ENCODE results near the gene FAM83E. TPM values are rescaled to one million over a fixed set of nuclear protein-coding genes. Genes with fewer than 3 reads are reported as not detected.
A peak's percentile ranks its signal among the peaks of the same experiment; 100 is the strongest.

FAM83E gene
- polyA plus RNA-seq, 2 of the 4 experiments (the other 2 are of a cell fraction) = 0.16 to 0.41 TPM

DNA sequence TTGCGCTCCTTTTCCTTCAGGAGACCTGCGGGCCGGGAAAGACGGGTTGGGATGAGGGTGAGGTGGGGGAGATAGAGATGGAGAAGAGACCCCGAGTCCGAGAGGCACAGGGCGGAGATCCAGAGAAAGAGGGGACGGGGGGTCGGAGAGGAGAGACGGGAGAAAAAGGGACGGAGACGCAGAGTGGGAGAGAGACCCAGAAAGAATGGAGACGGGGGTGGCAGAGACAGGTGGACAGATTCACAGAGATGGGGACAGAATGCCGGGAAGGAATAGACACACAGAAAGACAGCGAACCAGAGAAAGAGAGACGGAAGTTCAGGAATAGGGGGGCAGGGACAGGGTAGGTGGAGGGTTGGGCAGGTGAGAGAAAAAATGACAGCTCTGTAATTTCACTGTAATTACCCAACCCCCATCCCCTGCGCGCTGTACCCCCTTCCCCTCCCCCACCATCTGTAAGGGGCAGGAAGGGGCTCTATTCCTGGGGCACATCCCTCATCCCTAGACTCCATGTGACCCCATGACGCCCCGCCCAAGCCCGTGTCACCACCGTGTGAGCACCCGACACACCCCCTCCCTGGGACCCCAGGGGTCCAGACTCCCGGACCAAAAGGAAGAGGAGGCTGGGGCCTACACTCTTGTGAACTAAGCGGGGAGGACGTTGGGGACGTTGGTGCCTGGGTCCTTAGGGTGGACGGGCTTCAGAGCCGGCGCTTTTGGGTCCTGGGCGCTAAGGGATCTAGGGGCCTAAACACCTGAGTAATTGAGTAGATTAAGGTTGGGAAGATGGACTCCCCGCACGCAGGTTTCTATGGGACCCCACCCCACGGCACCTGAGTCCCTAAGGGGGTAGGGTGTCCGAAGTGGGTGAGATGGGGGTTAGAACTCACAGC lies 21.3 kb upstream of the FAM83E start:
- peaks cover 55% of the 10 kb centered on the region for H3K4me1 ChIP-seq
- no peak for FAIRE-seq
- peak overlapping the region; percentile 86 to 92 for H3K27ac ChIP-seq
- H3K4me2 ChIP-seq = peak overlapping the region; percentile 100
- H3K4me3 ChIP-seq = peak overlapping the region; percentile 71
- H3K9me3 ChIP-seq = no peaks in the 10 kb centered on the region
- DNase-seq (ENCODE audit: low read depth in 1 of 2, low spot score in 1 of 2) = no peak
- CTCF ChIA-PET = interaction anchor here (0.8 kb wide), 1 partner anchor 12 kb away, joined by 3 read pairs; no protein-coding TSS in a partner anchor
- TF ChIP-seq CBX8 (IDR thresholded peaks at IDR 0.05) = no peak
- TF ChIP-seq, protein P1, sequence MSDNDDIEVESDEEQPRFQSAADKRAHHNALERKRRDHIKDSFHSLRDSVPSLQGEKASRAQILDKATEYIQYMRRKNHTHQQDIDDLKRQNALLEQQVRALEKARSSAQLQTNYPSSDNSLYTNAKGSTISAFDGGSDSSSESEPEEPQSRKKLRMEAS (IDR thresholded peaks at IDR 0.05) = 0 out of 2 replicates have a peak, but pooled peaks have one; percentile 2
- TF ChIP-seq PHF8 (IDR thresholded peaks at IDR 0.05; ENCODE audit: borderline replicate concordance, low read depth) = peak; percentile 6; the same call in 1 of the 2 replicates
- POLR2A ChIA-PET = interaction anchor here (1.3 to 1.4 kb wide), 2 partner anchors 8 to 17 kb away, joined by 3 to 5 read pairs; partner anchors contain the start of genes RPL18 and SPHK2
- 13% methylated on average over 34 of the region's 35 CpGs for WGBS (ENCODE audit: missing lambda C conversion rate)
- ATAC-seq = no peak

DNA sequence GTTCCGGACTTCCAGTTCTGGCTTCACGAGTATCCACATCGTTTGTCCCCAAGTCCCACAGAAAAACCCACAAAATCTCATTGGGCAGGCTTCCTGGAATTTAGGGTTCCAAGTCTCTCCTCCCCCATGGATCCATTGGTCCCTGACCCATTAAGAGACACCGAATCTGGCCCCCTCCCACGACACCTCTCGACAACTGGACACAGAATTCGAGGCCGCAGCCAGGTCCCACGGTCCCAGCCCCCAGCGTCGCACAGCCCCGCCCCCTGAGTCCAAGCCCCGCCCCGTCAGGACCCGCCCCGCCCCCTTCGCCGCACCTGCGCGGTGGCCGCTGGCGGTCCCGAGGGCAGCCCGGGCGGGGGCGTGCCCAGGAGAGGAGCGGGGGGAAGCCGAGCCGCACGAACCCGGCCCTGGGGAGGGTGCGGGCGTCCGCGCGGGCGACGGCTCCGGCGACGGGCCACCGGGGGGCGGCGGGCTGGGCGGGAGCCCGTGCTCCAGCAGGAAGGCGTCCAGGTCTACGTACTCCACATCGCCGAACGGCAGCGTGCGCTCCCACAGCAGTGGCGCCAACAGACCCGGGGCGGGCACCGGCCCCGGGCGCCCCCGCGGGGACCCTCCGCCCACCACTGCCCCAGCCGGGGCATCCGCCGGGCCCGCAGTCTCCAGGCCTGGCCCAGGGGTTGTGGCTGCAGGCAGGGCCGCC lies 20.5 kb upstream of the FAM83E start:
- ATAC-seq (peak; percentile 5 to 13), FAIRE-seq (no peak), DNase-seq (ENCODE audit: low read depth in 1 of 2, low spot score in 1 of 2) (peak; percentile 73 to 74)
- POLR2A ChIA-PET = interaction anchor here (1.4 to 1.5 kb wide), 3 partner anchors 10 to 16 kb away, joined by 8 to 18 read pairs (median 9); partner anchors contain the start of genes CA11, RPL18 and SPHK2
- peak overlapping the region; percentile 100 for H3K4me2 ChIP-seq
- 6% methylated on average over 9 of the region's 67 CpGs for WGBS (ENCODE audit: missing lambda C conversion rate)
- peaks cover 55% of the 10 kb centered on the region for H3K4me1 ChIP-seq
- no peaks in the 10 kb centered on the region for H3K9me3 ChIP-seq
- CTCF ChIA-PET = interaction anchor here (1.6 kb wide), 1 partner anchor 51 kb away, joined by 3 read pairs; no protein-coding TSS in a partner anchor
- peak overlapping the region; percentile 71 for H3K4me3 ChIP-seq
- peak overlapping the region; percentile 86 to 92 for H3K27ac ChIP-seq
- no peak for TF ChIP-seq RAD21 (conservative IDR thresholded peaks at IDR 0.05 in 1 of 2, IDR thresholded peaks at IDR 0.05 in 1 of 2)
- no peak for TF ChIP-seq FOSL2 (IDR thresholded peaks at IDR 0.05)
- TF ChIP-seq FOSL2 (CRISPR knock-in tag; IDR thresholded peaks at IDR 0.05) = no peak
- TF ChIP-seq RARB (CRISPR knock-in tag; IDR thresholded peaks at IDR 0.05) = no peak
- TF ChIP-seq ZFP36 (IDR thresholded peaks at IDR 0.05; ENCODE audit: borderline replicate concordance, partially characterized antibody) = no peak
- TF ChIP-seq, protein P2, sequence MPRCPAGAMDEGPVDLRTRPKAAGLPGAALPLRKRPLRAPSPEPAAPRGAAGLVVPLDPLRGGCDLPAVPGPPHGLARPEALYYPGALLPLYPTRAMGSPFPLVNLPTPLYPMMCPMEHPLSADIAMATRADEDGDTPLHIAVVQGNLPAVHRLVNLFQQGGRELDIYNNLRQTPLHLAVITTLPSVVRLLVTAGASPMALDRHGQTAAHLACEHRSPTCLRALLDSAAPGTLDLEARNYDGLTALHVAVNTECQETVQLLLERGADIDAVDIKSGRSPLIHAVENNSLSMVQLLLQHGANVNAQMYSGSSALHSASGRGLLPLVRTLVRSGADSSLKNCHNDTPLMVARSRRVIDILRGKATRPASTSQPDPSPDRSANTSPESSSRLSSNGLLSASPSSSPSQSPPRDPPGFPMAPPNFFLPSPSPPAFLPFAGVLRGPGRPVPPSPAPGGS (IDR thresholded peaks at IDR 0.05) = 0 out of 3 replicates have a peak, but pooled peaks have one; percentile 29
- TF ChIP-seq, protein P3, sequence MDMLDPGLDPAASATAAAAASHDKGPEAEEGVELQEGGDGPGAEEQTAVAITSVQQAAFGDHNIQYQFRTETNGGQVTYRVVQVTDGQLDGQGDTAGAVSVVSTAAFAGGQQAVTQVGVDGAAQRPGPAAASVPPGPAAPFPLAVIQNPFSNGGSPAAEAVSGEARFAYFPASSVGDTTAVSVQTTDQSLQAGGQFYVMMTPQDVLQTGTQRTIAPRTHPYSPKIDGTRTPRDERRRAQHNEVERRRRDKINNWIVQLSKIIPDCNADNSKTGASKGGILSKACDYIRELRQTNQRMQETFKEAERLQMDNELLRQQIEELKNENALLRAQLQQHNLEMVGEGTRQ (IDR thresholded peaks at IDR 0.05) = no peak
- no peak for TF ChIP-seq HEYL (CRISPR knock-in tag; IDR thresholded peaks at IDR 0.05)
- TF ChIP-seq EHF (CRISPR knock-in tag; IDR thresholded peaks at IDR 0.05) = no peak
- TF ChIP-seq GATA3 (IDR thresholded peaks at IDR 0.05; ENCODE audit: borderline replicate concordance) = no peak
- TF ChIP-seq, protein P4, sequence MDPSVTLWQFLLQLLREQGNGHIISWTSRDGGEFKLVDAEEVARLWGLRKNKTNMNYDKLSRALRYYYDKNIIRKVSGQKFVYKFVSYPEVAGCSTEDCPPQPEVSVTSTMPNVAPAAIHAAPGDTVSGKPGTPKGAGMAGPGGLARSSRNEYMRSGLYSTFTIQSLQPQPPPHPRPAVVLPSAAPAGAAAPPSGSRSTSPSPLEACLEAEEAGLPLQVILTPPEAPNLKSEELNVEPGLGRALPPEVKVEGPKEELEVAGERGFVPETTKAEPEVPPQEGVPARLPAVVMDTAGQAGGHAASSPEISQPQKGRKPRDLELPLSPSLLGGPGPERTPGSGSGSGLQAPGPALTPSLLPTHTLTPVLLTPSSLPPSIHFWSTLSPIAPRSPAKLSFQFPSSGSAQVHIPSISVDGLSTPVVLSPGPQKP (IDR thresholded peaks at IDR 0.05; ENCODE audit: low read depth, low read length) = no peak
- TF ChIP-seq ZC3H11A (IDR thresholded peaks at IDR 0.05) = no peak
- no peak for TF ChIP-seq POLR2AphosphoS2 (conservative IDR thresholded peaks at IDR 0.05; ENCODE audit: low read length)
- TF ChIP-seq FOXS1 (CRISPR knock-in tag; IDR thresholded peaks at IDR 0.05) = no peak
- TF ChIP-seq, protein P1 (IDR thresholded peaks at IDR 0.05) = 0 out of 2 replicates have a peak, but pooled peaks have one; percentile 30
- TF ChIP-seq CBX8 (IDR thresholded peaks at IDR 0.05) = no peak
- TF ChIP-seq HOXB13 (CRISPR knock-in tag; IDR thresholded peaks at IDR 0.05; ENCODE audit: low read depth) = no peak
- TF ChIP-seq EP300 (IDR thresholded peaks at IDR 0.05) = no peak
- no peak; a peak in 1 of 5 replicates for TF ChIP-seq JUN (IDR thresholded peaks at IDR 0.05)
- TF ChIP-seq TFCP2L1 (CRISPR knock-in tag; IDR thresholded peaks at IDR 0.05) = no peak
- TF ChIP-seq, protein P5, sequence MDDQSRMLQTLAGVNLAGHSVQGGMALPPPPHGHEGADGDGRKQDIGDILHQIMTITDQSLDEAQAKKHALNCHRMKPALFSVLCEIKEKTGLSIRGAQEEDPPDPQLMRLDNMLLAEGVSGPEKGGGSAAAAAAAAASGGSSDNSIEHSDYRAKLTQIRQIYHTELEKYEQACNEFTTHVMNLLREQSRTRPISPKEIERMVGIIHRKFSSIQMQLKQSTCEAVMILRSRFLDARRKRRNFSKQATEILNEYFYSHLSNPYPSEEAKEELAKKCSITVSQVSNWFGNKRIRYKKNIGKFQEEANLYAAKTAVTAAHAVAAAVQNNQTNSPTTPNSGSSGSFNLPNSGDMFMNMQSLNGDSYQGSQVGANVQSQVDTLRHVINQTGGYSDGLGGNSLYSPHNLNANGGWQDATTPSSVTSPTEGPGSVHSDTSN (IDR thresholded peaks at IDR 0.05) = no peak
- TF ChIP-seq BHLHE40 (IDR thresholded peaks at IDR 0.05; ENCODE audit: low read depth, low read length) = no peak
- TF ChIP-seq POLR2A (IDR thresholded peaks at IDR 0.05; ENCODE audit: low read length) = peak; percentile 32
- no peak for TF ChIP-seq KDM5A (IDR thresholded peaks at IDR 0.05)
- TF ChIP-seq HOXA7 (CRISPR knock-in tag; IDR thresholded peaks at IDR 0.05) = no peak
- TF ChIP-seq, protein P6, sequence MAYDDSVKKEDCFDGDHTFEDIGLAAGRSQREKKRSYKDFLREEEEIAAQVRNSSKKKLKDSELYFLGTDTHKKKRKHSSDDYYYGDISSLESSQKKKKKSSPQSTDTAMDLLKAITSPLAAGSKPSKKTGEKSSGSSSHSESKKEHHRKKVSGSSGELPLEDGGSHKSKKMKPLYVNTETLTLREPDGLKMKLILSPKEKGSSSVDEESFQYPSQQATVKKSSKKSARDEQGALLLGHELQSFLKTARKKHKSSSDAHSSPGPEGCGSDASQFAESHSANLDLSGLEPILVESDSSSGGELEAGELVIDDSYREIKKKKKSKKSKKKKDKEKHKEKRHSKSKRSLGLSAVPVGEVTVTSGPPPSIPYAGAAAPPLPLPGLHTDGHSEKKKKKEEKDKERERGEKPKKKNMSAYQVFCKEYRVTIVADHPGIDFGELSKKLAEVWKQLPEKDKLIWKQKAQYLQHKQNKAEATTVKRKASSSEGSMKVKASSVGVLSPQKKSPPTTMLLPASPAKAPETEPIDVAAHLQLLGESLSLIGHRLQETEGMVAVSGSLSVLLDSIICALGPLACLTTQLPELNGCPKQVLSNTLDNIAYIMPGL (CRISPR knock-in tag; IDR thresholded peaks at IDR 0.05; ENCODE audit: borderline replicate concordance) = no peak
- TF ChIP-seq SREBF2 (IDR thresholded peaks at IDR 0.05) = no peak
- no peak for TF ChIP-seq FOSB (CRISPR knock-in tag; IDR thresholded peaks at IDR 0.05)
